ENCODE data around the gene PIP4K2C. TPM values are rescaled to one million over a fixed set of nuclear protein-coding genes. Genes with fewer than 3 reads are reported as not detected.

Gene PIP4K2C
- total and polyA plus RNA-seq, 2 experiments from 2014 or later, result 10.8 to 30.6 TPM

DNA sequence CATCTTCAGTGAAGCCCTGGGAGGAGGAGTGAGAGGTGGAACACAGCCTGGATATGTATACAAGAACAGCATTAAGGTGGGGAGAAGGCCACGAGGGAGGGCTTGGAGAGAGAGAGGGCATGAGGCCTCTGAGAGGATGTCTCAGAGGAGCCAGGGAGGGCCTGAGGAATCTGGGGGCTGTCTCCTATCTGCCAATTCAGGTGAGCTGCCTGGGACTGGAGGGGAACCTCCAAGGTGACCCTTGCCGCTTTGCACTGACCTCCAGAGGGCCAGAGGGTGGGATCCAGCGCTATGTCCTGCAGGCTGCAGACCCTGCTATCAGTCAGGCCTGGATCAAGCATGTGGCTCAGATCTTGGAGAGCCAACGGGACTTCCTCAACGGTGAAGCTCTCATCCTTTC lies 24.6 kb downstream of the PIP4K2C start (continued):
- TF ChIP-seq, protein P1, sequence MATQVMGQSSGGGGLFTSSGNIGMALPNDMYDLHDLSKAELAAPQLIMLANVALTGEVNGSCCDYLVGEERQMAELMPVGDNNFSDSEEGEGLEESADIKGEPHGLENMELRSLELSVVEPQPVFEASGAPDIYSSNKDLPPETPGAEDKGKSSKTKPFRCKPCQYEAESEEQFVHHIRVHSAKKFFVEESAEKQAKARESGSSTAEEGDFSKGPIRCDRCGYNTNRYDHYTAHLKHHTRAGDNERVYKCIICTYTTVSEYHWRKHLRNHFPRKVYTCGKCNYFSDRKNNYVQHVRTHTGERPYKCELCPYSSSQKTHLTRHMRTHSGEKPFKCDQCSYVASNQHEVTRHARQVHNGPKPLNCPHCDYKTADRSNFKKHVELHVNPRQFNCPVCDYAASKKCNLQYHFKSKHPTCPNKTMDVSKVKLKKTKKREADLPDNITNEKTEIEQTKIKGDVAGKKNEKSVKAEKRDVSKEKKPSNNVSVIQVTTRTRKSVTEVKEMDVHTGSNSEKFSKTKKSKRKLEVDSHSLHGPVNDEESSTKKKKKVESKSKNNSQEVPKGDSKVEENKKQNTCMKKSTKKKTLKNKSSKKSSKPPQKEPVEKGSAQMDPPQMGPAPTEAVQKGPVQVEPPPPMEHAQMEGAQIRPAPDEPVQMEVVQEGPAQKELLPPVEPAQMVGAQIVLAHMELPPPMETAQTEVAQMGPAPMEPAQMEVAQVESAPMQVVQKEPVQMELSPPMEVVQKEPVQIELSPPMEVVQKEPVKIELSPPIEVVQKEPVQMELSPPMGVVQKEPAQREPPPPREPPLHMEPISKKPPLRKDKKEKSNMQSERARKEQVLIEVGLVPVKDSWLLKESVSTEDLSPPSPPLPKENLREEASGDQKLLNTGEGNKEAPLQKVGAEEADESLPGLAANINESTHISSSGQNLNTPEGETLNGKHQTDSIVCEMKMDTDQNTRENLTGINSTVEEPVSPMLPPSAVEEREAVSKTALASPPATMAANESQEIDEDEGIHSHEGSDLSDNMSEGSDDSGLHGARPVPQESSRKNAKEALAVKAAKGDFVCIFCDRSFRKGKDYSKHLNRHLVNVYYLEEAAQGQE (IDR thresholded peaks at IDR 0.05; ENCODE audit: unreplicated experiment), result no peak
- TF ChIP-seq, protein P2, sequence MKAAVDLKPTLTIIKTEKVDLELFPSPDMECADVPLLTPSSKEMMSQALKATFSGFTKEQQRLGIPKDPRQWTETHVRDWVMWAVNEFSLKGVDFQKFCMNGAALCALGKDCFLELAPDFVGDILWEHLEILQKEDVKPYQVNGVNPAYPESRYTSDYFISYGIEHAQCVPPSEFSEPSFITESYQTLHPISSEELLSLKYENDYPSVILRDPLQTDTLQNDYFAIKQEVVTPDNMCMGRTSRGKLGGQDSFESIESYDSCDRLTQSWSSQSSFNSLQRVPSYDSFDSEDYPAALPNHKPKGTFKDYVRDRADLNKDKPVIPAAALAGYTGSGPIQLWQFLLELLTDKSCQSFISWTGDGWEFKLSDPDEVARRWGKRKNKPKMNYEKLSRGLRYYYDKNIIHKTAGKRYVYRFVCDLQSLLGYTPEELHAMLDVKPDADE (IDR thresholded peaks at IDR 0.05), result no peak
- TF ChIP-seq EZH2phosphoT487 (IDR thresholded peaks at IDR 0.05; ENCODE audit: unreplicated experiment), result no peak
- TF ChIP-seq JUNB (IDR thresholded peaks at IDR 0.05; ENCODE audit: unreplicated experiment), result no peak
- TF ChIP-seq ZNF331 (CRISPR knock-in tag; IDR thresholded peaks at IDR 0.05; ENCODE audit: low read depth), result no peak
- no peak for TF ChIP-seq STAT1 (IDR thresholded peaks at IDR 0.05; ENCODE audit: unreplicated experiment)
- TF ChIP-seq NANOG (IDR thresholded peaks at IDR 0.05; ENCODE audit: borderline replicate concordance), result no peak
- TF ChIP-seq, protein P3, sequence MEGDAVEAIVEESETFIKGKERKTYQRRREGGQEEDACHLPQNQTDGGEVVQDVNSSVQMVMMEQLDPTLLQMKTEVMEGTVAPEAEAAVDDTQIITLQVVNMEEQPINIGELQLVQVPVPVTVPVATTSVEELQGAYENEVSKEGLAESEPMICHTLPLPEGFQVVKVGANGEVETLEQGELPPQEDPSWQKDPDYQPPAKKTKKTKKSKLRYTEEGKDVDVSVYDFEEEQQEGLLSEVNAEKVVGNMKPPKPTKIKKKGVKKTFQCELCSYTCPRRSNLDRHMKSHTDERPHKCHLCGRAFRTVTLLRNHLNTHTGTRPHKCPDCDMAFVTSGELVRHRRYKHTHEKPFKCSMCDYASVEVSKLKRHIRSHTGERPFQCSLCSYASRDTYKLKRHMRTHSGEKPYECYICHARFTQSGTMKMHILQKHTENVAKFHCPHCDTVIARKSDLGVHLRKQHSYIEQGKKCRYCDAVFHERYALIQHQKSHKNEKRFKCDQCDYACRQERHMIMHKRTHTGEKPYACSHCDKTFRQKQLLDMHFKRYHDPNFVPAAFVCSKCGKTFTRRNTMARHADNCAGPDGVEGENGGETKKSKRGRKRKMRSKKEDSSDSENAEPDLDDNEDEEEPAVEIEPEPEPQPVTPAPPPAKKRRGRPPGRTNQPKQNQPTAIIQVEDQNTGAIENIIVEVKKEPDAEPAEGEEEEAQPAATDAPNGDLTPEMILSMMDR (conservative IDR thresholded peaks at IDR 0.05; ENCODE audit: low read depth in 2 of 2), result no peak
- no peak for TF ChIP-seq CREB1 (CRISPR knock-in tag; IDR thresholded peaks at IDR 0.05; ENCODE audit: low read depth)
- no peak for TF ChIP-seq POLR2AphosphoS5 (IDR thresholded peaks at IDR 0.05; ENCODE audit: low read depth)
- no peak for TF ChIP-seq EZH2 (IDR thresholded peaks at IDR 0.05; ENCODE audit: low read depth, unreplicated experiment)

DNA sequence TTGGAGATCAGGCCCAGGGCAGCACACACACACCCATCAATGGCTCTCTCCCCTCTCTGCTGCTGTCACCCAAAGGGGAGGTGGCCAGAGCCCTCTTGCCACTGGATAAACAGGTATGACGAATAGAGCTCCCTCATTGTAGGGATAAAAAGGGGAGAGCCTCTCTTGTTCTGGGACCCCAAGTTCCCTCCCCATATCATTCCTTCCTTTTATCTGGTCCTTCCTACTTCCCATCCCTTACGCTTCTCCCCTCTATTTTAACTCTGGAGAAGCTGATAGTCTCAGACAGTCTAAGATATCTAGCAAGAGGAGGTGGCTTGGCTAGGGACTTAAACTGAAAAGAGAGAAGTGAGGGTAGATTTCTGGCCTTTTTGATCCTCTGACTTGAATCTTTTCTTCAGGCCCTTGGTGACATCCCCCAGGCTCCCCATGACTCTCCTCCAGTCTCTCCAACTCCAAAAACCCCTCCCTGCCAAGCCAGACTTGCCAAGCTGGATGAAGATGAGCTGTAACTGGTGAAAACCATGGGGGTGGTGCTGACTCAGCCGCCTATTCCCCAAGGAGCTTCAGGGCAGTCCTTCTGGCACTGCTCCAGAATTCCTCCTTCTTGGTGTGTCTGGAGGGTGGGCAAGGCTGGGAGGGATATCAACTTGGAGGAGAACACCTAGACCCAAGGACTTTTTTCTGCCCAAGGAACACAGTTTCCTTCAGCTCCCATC lies 25.6 kb downstream of the PIP4K2C start:
- DNase-seq (ENCODE audit: low spot score), result no peak
- ATAC-seq, result no peak
- Histone ChIP-seq H4K20me1 (replicated peaks; ENCODE audit: insufficient read depth) (peaks cover 3% of the 10 kb centered on the region; the same call in 1 of the 2 replicates), H3K36me3 (ENCODE audit: insufficient read depth) (peaks cover 4% of the 10 kb centered on the region; the same call in 1 of the 2 replicates), H3K27ac (ENCODE audit: low read depth) (no peak overlapping the region), H2AFZ (no peak overlapping the region), H3K27me3 (ENCODE audit: insufficient read depth) (peaks cover 99% of the 10 kb centered on the region), H3K4me2 (no peak overlapping the region), H3K4me1 (ENCODE audit: insufficient read depth) (peaks cover 36% of the 10 kb centered on the region), H3K79me2 (replicated peaks; ENCODE audit: insufficient read depth) (no peaks in the 10 kb centered on the region), H3K9me2 (ENCODE audit: insufficient read depth) (no peaks in the 10 kb centered on the region), H3K4me3 (no peak overlapping the region), H3F3A (replicated peaks; ENCODE audit: low read depth) (0 out of 2 replicates have a peak, but pooled peaks cover 13% of the 10 kb centered on the region)
- Mint-ChIP-seq H3K27me3 (ENCODE audit: insufficient read depth, low read depth, poor library complexity) (peaks cover 94% of the 10 kb centered on the region), H3K36me3 (ENCODE audit: low read depth) (peaks cover 20% of the 10 kb centered on the region; the same call in 1 of the 3 replicates), H3K9me3 (no peaks in the 10 kb centered on the region), H3K4me3 (no peak overlapping the region), H3K4me1 (peaks cover 35% of the 10 kb centered on the region), H3K27ac (no peak overlapping the region)
- TF ChIP-seq, protein P1 (IDR thresholded peaks at IDR 0.05; ENCODE audit: unreplicated experiment), result no peak
- TF ChIP-seq, protein P2 (IDR thresholded peaks at IDR 0.05), result no peak
